ENCODE data around the gene MYL4. TPM values are rescaled to one million over a fixed set of nuclear protein-coding genes. Genes with fewer than 3 reads are reported as not detected.
"Not testable (repeated sequence)": the region's sequence is repeated elsewhere in the genome, so short reads cannot be mapped to it uniquely, and the experiment has no call there.

Gene MYL4
- total RNA-seq, 1 donor from 2014 or later = not detected

DNA sequence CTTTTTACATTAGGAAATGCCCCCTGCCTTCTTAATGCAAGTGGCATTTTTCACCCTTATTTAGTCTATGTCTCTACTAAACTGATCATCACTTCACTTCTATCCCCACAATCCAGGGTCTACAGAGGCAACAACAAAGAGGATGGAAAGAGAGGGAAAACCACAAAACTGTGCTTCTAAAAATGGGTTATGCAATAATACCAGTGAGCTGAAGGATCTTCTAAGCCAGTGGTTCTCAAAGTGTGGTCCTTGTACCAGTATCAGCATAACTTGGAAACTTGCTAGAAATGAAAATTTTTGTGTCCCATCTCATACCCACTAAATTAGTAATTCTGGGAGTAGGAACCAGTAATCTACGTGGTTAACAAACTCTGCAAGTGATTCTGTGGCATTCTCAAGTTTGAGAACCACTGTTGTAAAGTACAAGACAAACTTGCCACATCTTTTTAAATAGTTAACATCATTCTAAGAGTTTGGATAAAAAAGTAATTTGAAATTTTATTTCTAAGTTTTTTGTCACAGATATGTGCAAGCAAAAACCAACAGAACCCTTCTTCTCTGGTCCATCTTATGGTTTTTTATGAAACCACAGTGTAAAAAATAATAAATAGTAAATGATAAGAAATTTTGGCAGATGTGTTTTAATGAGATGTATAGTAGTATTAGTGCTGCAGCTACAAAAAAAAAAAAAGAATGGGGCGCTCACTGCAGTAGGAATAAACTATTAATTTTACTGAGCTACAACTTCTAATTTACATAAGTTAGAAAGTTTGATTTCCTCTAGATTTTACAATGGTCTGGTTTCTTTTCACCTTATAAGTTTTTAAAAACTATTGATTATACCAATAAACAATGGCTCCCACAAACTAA is 36.2 kb upstream of the MYL4 start:
- no peaks in the 10 kb centered on the region for H3K27me3 ChIP-seq (ENCODE audit: control insufficient read depth, insufficient read depth, low read length)
- no peaks in the 10 kb centered on the region for H3K36me3 ChIP-seq (ENCODE audit: control insufficient read depth, insufficient read depth, low read length)
- TF ChIP-seq, protein P1, sequence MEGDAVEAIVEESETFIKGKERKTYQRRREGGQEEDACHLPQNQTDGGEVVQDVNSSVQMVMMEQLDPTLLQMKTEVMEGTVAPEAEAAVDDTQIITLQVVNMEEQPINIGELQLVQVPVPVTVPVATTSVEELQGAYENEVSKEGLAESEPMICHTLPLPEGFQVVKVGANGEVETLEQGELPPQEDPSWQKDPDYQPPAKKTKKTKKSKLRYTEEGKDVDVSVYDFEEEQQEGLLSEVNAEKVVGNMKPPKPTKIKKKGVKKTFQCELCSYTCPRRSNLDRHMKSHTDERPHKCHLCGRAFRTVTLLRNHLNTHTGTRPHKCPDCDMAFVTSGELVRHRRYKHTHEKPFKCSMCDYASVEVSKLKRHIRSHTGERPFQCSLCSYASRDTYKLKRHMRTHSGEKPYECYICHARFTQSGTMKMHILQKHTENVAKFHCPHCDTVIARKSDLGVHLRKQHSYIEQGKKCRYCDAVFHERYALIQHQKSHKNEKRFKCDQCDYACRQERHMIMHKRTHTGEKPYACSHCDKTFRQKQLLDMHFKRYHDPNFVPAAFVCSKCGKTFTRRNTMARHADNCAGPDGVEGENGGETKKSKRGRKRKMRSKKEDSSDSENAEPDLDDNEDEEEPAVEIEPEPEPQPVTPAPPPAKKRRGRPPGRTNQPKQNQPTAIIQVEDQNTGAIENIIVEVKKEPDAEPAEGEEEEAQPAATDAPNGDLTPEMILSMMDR (IDR thresholded peaks at IDR 0.05; ENCODE audit: insufficient read depth, low read length, poor library complexity, severe bottlenecking) = no peak
- H3K4me3 ChIP-seq (ENCODE audit: low read depth, low read length) = no peak overlapping the region
- no peak for DNase-seq (ENCODE audit: low read depth)

DNA sequence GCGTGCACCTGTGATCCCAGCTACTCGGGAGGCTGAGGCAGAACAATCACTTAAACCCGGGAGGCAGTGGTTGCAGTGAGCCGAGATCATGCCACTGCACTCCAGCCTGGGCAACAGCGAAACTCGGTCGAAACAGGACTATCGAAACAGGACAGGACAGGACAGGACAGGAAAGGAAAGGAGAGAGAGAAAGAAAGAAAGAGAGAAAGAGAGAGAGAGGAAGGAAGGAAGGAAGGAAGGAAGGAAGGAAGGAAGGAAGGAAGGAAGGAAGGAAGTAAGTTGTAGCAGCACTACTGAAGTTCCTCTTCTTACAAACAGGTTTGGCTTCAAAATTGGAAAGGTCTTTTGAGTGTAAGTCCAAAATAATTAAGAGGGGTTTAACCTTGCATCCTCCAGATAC is 34.3 kb upstream of the MYL4 start:
- not testable (repeated sequence) for H3K36me3 ChIP-seq (ENCODE audit: control insufficient read depth, insufficient read depth, low read length); H3K4me3 ChIP-seq (ENCODE audit: low read depth, low read length); DNase-seq (ENCODE audit: low read depth); H3K27me3 ChIP-seq (ENCODE audit: control insufficient read depth, insufficient read depth, low read length)

DNA sequence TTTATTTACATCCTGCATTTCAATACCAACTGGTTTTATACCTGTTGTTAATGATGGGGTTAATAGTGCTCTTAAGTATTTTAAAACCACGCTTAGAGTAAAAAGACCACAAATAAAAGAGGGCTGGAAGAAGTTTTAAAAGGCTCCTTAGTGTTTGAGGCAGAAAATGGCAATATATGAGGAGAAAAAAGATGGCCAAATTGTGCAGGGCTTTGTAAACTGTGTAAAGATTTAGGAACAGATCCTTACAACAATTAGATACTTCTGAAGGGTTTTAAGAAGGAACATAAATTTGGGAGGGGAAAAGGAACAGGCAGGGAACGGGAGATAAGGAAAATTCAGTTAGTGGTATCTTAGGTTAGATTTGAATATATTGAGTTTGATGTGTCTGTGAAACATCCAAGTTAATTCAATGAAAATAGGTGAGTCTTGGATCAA is 32.7 kb upstream of the MYL4 start:
- no peak for DNase-seq (ENCODE audit: low read depth)
- TF ChIP-seq, protein P1 (IDR thresholded peaks at IDR 0.05; ENCODE audit: insufficient read depth, low read length, poor library complexity, severe bottlenecking) = no peak
- Histone ChIP-seq H3K36me3 (ENCODE audit: control insufficient read depth, insufficient read depth, low read length) (peaks cover 1% of the 10 kb centered on the region), H3K4me3 (ENCODE audit: low read depth, low read length) (no peak overlapping the region), H3K27me3 (ENCODE audit: control insufficient read depth, insufficient read depth, low read length) (no peaks in the 10 kb centered on the region)

DNA sequence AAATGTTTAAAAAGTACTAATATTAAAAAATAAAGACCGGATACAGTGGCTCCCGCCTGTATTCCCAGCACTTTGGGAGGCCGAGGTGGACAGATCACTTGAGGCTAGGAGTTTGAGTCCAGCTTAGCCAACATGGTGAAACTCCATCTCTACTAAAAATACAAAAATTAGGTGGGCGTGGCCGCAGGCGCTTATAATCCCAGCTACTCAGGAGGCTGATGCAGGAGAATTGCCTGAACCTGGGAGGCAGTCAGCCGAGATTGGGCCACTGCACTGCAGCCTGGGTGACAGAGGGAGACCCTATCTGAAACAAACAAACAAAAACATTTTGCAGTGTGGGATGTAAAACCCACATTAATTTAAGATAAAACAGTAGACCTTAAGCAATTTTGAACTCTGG is 31.9 kb upstream of the MYL4 start:
- H3K27me3 ChIP-seq (ENCODE audit: control insufficient read depth, insufficient read depth, low read length) = no peaks in the 10 kb centered on the region
- no peak overlapping the region for H3K4me3 ChIP-seq (ENCODE audit: low read depth, low read length)
- DNase-seq (ENCODE audit: low read depth) = no peak
- H3K36me3 ChIP-seq (ENCODE audit: control insufficient read depth, insufficient read depth, low read length) = peaks cover 1% of the 10 kb centered on the region
- TF ChIP-seq, protein P1 (IDR thresholded peaks at IDR 0.05; ENCODE audit: insufficient read depth, low read length, poor library complexity, severe bottlenecking) = no peak

DNA sequence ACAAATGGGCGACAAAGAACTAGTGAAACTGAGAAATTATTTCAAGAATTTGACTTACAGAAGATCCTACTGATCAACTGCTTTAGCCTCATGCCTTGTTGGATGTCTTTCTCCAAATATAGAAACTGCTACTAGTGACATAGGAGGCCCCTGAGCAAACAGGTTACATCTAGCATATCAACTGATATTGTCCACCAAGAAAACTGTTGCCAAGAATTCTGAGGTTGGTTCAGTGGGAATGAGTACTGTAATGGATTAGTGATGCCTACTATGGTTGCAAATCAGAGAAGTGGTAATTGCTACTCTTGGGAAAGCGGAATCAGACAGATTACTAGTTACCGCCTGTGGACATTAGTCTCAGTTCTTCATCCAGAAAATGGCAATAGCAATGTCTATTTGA is 30.0 kb upstream of the MYL4 start:
- H3K27me3 ChIP-seq (ENCODE audit: control insufficient read depth, insufficient read depth, low read length) = no peaks in the 10 kb centered on the region
- H3K36me3 ChIP-seq (ENCODE audit: control insufficient read depth, insufficient read depth, low read length) = peaks cover 1% of the 10 kb centered on the region
- no peak overlapping the region for H3K4me3 ChIP-seq (ENCODE audit: low read depth, low read length)
- TF ChIP-seq, protein P1 (IDR thresholded peaks at IDR 0.05; ENCODE audit: insufficient read depth, low read length, poor library complexity, severe bottlenecking) = no peak
- no peak for DNase-seq (ENCODE audit: low read depth)

DNA sequence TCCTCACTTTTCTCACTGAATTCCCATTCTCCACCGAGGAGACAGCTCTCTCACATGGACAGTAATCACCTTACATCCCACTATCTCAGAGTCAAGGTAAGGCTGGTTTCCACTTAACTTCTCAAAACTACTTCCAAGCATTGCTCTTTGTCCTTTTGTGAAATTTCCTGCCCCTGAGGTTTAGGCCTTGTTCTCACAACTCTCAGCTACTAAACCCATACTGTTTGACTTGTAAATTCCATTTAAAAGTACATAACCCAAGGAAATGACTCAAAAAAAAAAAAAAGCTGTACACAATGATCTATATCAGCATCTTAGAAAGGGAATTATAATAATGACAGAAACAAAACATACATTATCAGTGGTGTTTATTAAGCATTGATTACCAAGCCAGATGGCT is 28.8 kb upstream of the MYL4 start:
- Histone ChIP-seq H3K27me3 (ENCODE audit: control insufficient read depth, insufficient read depth, low read length) (no peaks in the 10 kb centered on the region), H3K36me3 (ENCODE audit: control insufficient read depth, insufficient read depth, low read length) (peaks cover 1% of the 10 kb centered on the region), H3K4me3 (ENCODE audit: low read depth, low read length) (no peak overlapping the region)
- DNase-seq (ENCODE audit: low read depth) = no peak
- TF ChIP-seq, protein P1 (IDR thresholded peaks at IDR 0.05; ENCODE audit: insufficient read depth, low read length, poor library complexity, severe bottlenecking) = no peak

DNA sequence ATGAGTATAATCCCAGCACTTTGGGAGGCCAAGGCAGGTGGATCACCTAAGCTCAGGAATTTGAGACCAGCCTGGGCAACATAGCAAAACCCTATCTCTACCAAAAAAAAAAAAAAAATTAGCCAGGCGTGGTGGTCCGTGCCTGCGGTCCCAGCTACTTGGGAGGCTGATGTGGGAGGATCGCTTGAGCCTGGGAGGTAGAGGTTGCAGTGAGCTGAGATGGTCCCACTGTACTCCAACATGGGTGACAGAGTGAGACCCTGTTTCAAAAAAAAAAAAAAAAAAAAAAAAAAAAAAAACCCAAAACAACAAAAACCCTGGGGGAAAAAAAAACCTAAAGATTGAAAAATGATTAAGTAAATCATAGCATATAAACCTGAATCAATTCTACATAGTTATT is 28.2 kb upstream of the MYL4 start:
- not testable (repeated sequence) for DNase-seq (ENCODE audit: low read depth); H3K36me3 ChIP-seq (ENCODE audit: control insufficient read depth, insufficient read depth, low read length); H3K27me3 ChIP-seq (ENCODE audit: control insufficient read depth, insufficient read depth, low read length); H3K4me3 ChIP-seq (ENCODE audit: low read depth, low read length)
